Activated CD8-positive, alpha-beta memory T cell treated with anti-CD3 and anti-CD28 coated beads, Interleukin-2, amount 50 U/mL, for 48 hours (primary cell): ENCODE results near the gene TM9SF1.
A peak's percentile ranks its signal among the peaks of the same experiment; 100 is the strongest.

ENCODE experiments used
- DNase-seq: peaks from one replicate; pipeline ENCODE4 v3.0.0-alpha.2; 2020

Gene TM9SF1

GRCh38 chr14:24196071-24197055 lies 1.1 kb upstream of the TM9SF1 start:
- no peak for DNase-seq

- DNase-seq = no peak
These were observed 412 bp downstream of the TM9SF1 start for GRCh38 chr14:24194873-24195185.

GRCh38 chr14:24194186-24194872 lies 912 bp downstream of the TM9SF1 start:
- no peak for DNase-seq

GRCh38 chr14:24192933-24193332 lies 2.3 kb downstream of the TM9SF1 start:
- DNase-seq = no peak

GRCh38 chr14:24190416-24190815 lies 4.8 kb downstream of the TM9SF1 start:
- DNase-seq = no peak

GRCh38 chr14:24189460-24189859 lies 5.8 kb downstream of the TM9SF1 start:
- DNase-seq = no peak

GRCh38 chr14:24189059-24189375 lies 6.2 kb downstream of the TM9SF1 start:
- DNase-seq = no peak

GRCh38 chr14:24188251-24189058 lies 6.8 kb downstream of the TM9SF1 start, which contains the start of gene IPO4:
Gene IPO4, minus strand, starts transcription at chr14:24188816. Its CDS starts 29 bp downstream, at chr14:24188787.
- peak; percentile 95 for DNase-seq

- DNase-seq = no peak
These were observed 7.7 kb downstream of the TM9SF1 start for GRCh38 chr14:24187539-24187915.

- DNase-seq = no peak
These were observed 8.3 kb downstream of the TM9SF1 start for GRCh38 chr14:24186831-24187538.

GRCh38 chr14:24185741-24186140 lies 9.5 kb downstream of the TM9SF1 start:
- DNase-seq = no peak

GRCh38 chr14:24185026-24185425 lies 10.2 kb downstream of the TM9SF1 start:
- DNase-seq = no peak

- no peak for DNase-seq
These were observed 10.9 kb downstream of the TM9SF1 start for GRCh38 chr14:24184104-24184970.

- no peak for DNase-seq
These were observed 12.2 kb downstream of the TM9SF1 start for GRCh38 chr14:24183014-24183481.

- no peak for DNase-seq
These were observed 12.9 kb downstream of the TM9SF1 start for GRCh38 chr14:24182110-24182882.

- no peak for DNase-seq
These were observed 13.7 kb downstream of the TM9SF1 start for GRCh38 chr14:24181371-24182077.

GRCh38 chr14:24179961-24180796 lies 15.1 kb downstream of the TM9SF1 start:
- DNase-seq = no peak

- no peak for DNase-seq
These were observed 15.8 kb downstream of the TM9SF1 start for GRCh38 chr14:24179294-24179960.
